ENCODE results near the gene GALNTL6. TPM values are rescaled to one million over a fixed set of nuclear protein-coding genes. Genes with fewer than 3 reads are reported as not detected.

GALNTL6 gene
- total and polyA plus RNA-seq, 2 of the 4 experiments (the other 2 are of a cell fraction) = under 0.01 TPM; not detected in 1

GRCh38 chr4:173019664-173020063 is 1206.5 kb downstream of the GALNTL6 start:
- WGBS, 2 experiments (ENCODE audit: extremely low coverage in 2 of 2, insufficient read length in 1 of 2) = no CpG with 5 or more reads among the region's 3 CpGs
- Histone ChIP-seq H3K23ac (ENCODE audit: low read depth, low read length) (no peak overlapping the region), H2BK15ac (ENCODE audit: low read depth, low read length) (no peak overlapping the region), H2AK9ac (replicated peaks; ENCODE audit: low read depth, low read length, poor library complexity) (no peak overlapping the region), H3K27ac (ENCODE audit: insufficient read depth, low read length) (no peak overlapping the region), H2BK5ac (ENCODE audit: low read depth, low read length, poor library complexity, severe bottlenecking) (no peak overlapping the region), H3K4me2 (ENCODE audit: low read depth, low read length) (no peak overlapping the region), H3K9me1 (ENCODE audit: insufficient read depth, low read length) (no peaks in the 10 kb centered on the region), H3K79me1 (ENCODE audit: low read depth in 1 of 2, low read length in 2 of 2) (no peaks in the 10 kb centered on the region), H3K27me3 (ENCODE audit: control insufficient read depth, insufficient read depth, low read length) (peaks cover 22% of the 10 kb centered on the region), H4K8ac (ENCODE audit: low read depth in 2 of 2, low read length in 2 of 2) (no peak overlapping the region), H3K36me3 (ENCODE audit: control insufficient read depth, insufficient read depth, low read length) (no peaks in the 10 kb centered on the region), H3K4me3 (ENCODE audit: insufficient read depth, low read depth, low read length) (no peak overlapping the region), H4K20me1 (ENCODE audit: insufficient read depth, low read length) (no peaks in the 10 kb centered on the region), H4K5ac (ENCODE audit: low read depth, low read length) (no peak overlapping the region), H3K9ac (ENCODE audit: low read depth, low read length) (no peak overlapping the region), H3K9me3 (ENCODE audit: control insufficient read depth, insufficient read depth, low read length) (no peaks in the 10 kb centered on the region), H3K14ac (replicated peaks; ENCODE audit: low read depth, low read length) (no peak overlapping the region), H2BK120ac (ENCODE audit: low read depth, low read length) (no peak overlapping the region), H2AFZ (replicated peaks; ENCODE audit: low read length, poor library complexity) (no peak overlapping the region), H2AK5ac (ENCODE audit: low read depth, low read length) (no peak overlapping the region), H3K56ac (ENCODE audit: extremely low read depth, insufficient read depth, low read length) (no peak overlapping the region), H3K4ac (ENCODE audit: low read depth, low read length) (no peak overlapping the region), H3K18ac (ENCODE audit: low read depth, low read length) (no peak overlapping the region), H4K91ac (ENCODE audit: insufficient read depth, low read depth, low read length) (no peak overlapping the region), H3K4me1 (ENCODE audit: control insufficient read depth, insufficient read depth, low read length) (no peaks in the 10 kb centered on the region), H2BK20ac (ENCODE audit: low read depth, low read length) (no peak overlapping the region)
- ChIA-PET CTCF (interaction anchor here (1.9 kb wide), 1 partner anchor 282 kb away, joined by 4 read pairs; no protein-coding TSS in a partner anchor), POLR2A (ENCODE audit: unreplicated experiment) (no interaction called here)
- DNase-seq (no peak), ATAC-seq (ENCODE audit: low read depth) (no peak)
- BruUV-seq (replicated peaks) = no TSS peak
- in situ Hi-C loops (cut with MboI; ENCODE audit: low sequenced_read_pairs) (loop anchor here (5.0 kb wide), 2 partner anchors 238 to 398 kb away; no protein-coding TSS in a partner anchor), intact Hi-C loops (cut with micrococcal nuclease) (no loop called here), dilution Hi-C loops (cut with HindIII; ENCODE audit: low sequenced_read_pairs, unreplicated experiment) (loop anchor here (25.0 kb wide), 1 partner anchor 243 kb away; no protein-coding TSS in a partner anchor)
- TF ChIP-seq CHD1 (IDR thresholded peaks at IDR 0.05; ENCODE audit: low read depth, low read length) = no peak
- TF ChIP-seq RAD21 (IDR thresholded peaks at IDR 0.05; ENCODE audit: low read length) = no peak
- TF ChIP-seq USF2 (IDR thresholded peaks at IDR 0.05; ENCODE audit: low read depth, low read length) = no peak
- TF ChIP-seq MAZ (IDR thresholded peaks at IDR 0.05; ENCODE audit: borderline replicate concordance, low read depth, low read length) = no peak
- no peak for TF ChIP-seq CTCF (conservative IDR thresholded peaks at IDR 0.05; ENCODE audit: low read depth, low read length)
- TF ChIP-seq SMC3 (IDR thresholded peaks at IDR 0.05; ENCODE audit: low read depth, low read length) = no peak
- no peak for TF ChIP-seq POLR2A (IDR thresholded peaks at IDR 0.05; ENCODE audit: low read depth, low read length)
- no peak for TF ChIP-seq BHLHE40 (IDR thresholded peaks at IDR 0.05; ENCODE audit: low read depth, low read length)
